ENCODE measurements around the gene KLHL35. TPM values are rescaled to one million over a fixed set of nuclear protein-coding genes. Genes with fewer than 3 reads are reported as not detected.

The KLHL35 gene
- total RNA-seq, 3 donors from 2014 or later: 1.6 to 2.7 (median 2.6) TPM

DNA sequence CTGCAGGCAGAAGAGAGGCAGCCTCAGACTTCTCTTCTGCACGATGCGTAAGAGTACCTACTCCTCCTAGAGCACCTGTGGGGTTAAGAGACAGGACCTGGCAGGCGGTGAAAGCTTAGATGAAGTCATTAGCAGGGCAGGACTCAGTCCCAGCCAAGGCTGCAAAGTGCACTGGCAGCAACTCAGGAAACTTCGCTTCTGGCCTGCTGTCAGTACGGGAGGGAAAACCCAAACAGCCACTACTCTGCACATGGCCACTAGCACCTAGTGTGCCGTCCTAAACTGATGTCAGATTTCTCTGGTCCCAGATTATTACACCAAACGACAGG is 8.8 kb upstream of the KLHL35 start:
- intact Hi-C loops (cut with DNase I; ENCODE audit: low total_unique reads): no loop called here

DNA sequence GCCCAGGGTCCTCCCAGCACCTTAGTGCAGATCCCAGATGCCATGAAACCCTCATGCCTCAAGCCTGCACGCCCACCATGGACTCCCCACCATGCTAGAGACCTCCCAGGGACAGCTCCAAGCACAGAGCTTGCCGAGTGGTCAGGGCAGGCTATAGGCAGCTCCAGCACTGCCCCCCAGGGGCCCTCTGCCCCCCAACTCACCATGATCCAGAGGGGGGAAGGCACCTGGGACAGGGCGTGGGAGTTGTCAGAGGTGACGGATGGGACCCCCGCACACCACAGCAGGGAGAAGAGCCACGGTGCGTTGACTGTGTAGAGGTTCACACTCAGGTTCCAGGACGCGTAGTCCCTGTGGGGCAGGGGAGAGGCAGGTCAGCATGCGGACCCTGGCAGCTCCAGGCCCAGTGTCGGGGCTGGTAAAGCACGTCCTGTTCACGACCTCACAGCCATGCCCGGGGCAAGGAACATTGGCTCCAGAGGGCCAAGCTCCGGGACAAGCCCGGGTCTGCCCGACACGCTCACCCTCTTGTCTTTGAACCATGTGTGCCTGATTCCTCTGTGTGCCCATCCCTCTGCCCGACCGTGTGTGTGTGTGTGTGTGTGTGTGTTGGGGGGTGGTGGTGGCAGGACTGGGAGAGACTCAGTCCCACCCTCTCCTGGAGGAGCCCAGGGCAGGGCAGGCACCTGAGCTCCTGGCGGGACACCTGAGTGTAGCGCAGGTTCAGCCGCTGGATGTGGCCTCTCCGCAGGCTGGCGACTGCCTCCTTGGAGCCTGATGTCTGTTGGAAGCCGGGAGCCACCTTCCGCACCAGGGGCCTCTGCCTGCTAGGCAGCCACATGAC is 8.2 kb upstream of the KLHL35 start:
- H3K36me3 ChIP-seq: no peaks in the 10 kb centered on the region
- H3K9me3 ChIP-seq: no peaks in the 10 kb centered on the region
- H3K4me1 ChIP-seq: no peaks in the 10 kb centered on the region
- TF ChIP-seq, protein P1, sequence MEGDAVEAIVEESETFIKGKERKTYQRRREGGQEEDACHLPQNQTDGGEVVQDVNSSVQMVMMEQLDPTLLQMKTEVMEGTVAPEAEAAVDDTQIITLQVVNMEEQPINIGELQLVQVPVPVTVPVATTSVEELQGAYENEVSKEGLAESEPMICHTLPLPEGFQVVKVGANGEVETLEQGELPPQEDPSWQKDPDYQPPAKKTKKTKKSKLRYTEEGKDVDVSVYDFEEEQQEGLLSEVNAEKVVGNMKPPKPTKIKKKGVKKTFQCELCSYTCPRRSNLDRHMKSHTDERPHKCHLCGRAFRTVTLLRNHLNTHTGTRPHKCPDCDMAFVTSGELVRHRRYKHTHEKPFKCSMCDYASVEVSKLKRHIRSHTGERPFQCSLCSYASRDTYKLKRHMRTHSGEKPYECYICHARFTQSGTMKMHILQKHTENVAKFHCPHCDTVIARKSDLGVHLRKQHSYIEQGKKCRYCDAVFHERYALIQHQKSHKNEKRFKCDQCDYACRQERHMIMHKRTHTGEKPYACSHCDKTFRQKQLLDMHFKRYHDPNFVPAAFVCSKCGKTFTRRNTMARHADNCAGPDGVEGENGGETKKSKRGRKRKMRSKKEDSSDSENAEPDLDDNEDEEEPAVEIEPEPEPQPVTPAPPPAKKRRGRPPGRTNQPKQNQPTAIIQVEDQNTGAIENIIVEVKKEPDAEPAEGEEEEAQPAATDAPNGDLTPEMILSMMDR (IDR thresholded peaks at IDR 0.05): no peak
- no peak for TF ChIP-seq POLR2AphosphoS5 (IDR thresholded peaks at IDR 0.05)
- no peak for TF ChIP-seq POLR2A (IDR thresholded peaks at IDR 0.05)
- H3K27ac ChIP-seq: no peak overlapping the region
- H3K4me3 ChIP-seq: no peak overlapping the region
- H3K27me3 ChIP-seq: no peaks in the 10 kb centered on the region
- intact Hi-C loops (cut with DNase I; ENCODE audit: low total_unique reads): no loop called here
- DNase-seq (ENCODE audit: low spot score in 2 of 2): no peak

More for the DNA sequence above, 8.8 kb upstream of the KLHL35 start:
- Histone ChIP-seq H3K4me3 (no peak overlapping the region), H3K27me3 (no peaks in the 10 kb centered on the region), H3K9me3 (no peaks in the 10 kb centered on the region), H3K27ac (no peak overlapping the region), H3K36me3 (no peaks in the 10 kb centered on the region), H3K4me1 (no peaks in the 10 kb centered on the region)
- TF ChIP-seq POLR2A (IDR thresholded peaks at IDR 0.05) (no peak), POLR2AphosphoS5 (IDR thresholded peaks at IDR 0.05) (no peak)
- TF ChIP-seq, protein P1 (IDR thresholded peaks at IDR 0.05): no peak
- no peak for DNase-seq (ENCODE audit: low spot score in 2 of 2)

DNA sequence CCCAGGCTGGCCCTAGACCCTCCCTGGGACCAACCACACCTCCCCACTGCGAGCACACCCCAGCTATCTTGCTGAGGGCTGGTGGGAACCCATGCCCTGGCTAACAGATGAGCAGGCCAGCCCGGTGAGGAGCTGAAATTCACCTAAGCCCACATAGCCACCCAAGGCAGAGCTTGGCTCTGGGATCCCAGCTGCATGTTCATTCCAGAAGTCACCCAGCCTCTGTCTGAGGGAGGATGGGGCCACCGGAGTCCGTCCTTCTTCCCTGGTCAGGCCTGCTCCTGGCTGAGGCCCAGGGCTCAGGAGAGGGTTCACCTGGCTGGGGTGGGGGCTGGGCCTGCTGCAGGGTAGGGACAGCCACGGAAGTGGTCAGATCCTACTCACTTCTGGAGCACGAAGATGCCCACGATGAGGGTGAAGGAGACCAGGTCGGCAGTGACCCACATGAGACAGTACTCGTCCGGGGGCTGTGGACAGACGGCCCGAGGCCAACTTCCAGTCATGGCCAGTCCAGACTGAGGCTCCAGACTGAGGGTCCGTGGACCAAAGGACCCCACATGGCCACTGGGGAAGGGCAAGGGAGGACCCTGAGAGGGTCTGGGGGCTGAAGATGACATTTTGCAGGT is 6.6 kb upstream of the KLHL35 start:
- H3K27ac ChIP-seq: no peak overlapping the region
- H3K27me3 ChIP-seq: no peaks in the 10 kb centered on the region
- no peaks in the 10 kb centered on the region for H3K9me3 ChIP-seq
- no peaks in the 10 kb centered on the region for H3K4me1 ChIP-seq
- no peak for TF ChIP-seq POLR2A (IDR thresholded peaks at IDR 0.05)
- TF ChIP-seq, protein P1 (IDR thresholded peaks at IDR 0.05): no peak
- no peak for TF ChIP-seq POLR2AphosphoS5 (IDR thresholded peaks at IDR 0.05)
- H3K4me3 ChIP-seq: no peak overlapping the region
- H3K36me3 ChIP-seq: no peaks in the 10 kb centered on the region
- no peak for DNase-seq (ENCODE audit: low spot score in 2 of 2)
- intact Hi-C loops (cut with DNase I; ENCODE audit: low total_unique reads): no loop called here

DNA sequence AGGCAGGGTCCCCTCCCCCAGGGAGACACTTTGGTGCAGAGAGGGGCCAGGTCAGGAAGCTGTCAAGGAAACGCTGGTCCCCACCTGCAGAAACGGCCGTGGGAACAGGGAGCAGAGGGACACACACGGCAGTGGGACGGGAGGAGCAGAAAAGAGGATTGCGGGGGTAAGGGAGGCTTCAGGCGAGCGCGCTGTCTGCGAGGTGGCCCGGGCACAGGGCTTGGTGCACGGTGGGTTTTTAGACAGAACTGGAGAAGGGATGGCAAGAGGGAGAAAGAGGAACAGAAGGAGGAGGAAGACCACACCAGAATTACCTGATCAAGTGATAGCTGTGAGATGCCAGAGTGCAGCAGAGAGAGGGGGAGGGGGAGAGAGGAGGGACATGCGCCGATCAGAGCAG is 6.0 kb upstream of the KLHL35 start:
- TF ChIP-seq, protein P1 (IDR thresholded peaks at IDR 0.05): no peak
- TF ChIP-seq POLR2A (IDR thresholded peaks at IDR 0.05) (no peak), POLR2AphosphoS5 (IDR thresholded peaks at IDR 0.05) (no peak)
- no peaks in the 10 kb centered on the region for H3K9me3 ChIP-seq
- H3K4me1 ChIP-seq: no peaks in the 10 kb centered on the region
- DNase-seq (ENCODE audit: low spot score in 2 of 2): no peak
- H3K27ac ChIP-seq: no peak overlapping the region
- H3K4me3 ChIP-seq: no peak overlapping the region
- no peaks in the 10 kb centered on the region for H3K36me3 ChIP-seq
- no peaks in the 10 kb centered on the region for H3K27me3 ChIP-seq
- intact Hi-C loops (cut with DNase I; ENCODE audit: low total_unique reads): no loop called here

DNA sequence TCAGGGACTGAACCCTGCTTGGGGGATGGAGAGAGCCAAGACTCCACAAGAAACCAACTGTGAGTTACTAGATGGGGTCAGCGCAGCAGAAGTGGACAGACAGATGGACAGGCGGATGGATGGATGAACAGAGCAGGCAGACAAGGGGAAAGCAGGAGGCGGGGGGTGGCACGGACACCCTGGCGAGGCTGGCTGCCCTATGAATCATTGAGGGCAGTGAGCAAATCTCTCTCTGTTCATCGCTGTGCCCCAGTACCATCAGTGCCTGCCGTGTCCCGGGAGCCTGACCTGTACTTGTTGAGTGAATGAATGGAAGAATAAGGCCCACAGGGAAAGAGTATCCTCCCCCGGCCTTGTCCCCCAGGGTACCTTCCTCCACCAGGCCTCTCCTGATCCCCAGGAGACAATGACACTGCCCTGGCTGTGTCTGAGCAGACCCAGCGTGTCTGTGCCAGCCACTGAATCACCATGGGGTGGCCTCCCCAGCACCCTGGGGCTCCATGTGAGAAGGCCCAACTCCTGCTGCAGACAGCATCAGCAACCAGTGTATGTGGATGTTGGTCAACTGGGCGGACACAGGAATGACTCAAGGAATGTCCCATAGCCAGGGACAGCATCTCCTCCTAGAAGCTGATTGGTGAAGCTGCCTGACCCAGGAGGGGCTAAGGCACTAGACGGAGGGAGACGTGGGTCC is 5.1 kb upstream of the KLHL35 start:
- intact Hi-C loops (cut with DNase I; ENCODE audit: low total_unique reads): no loop called here
- H3K36me3 ChIP-seq: no peaks in the 10 kb centered on the region
- H3K4me1 ChIP-seq: no peaks in the 10 kb centered on the region
- no peaks in the 10 kb centered on the region for H3K27me3 ChIP-seq
- TF ChIP-seq POLR2A (IDR thresholded peaks at IDR 0.05) (no peak), POLR2AphosphoS5 (IDR thresholded peaks at IDR 0.05) (no peak)
- TF ChIP-seq, protein P1 (IDR thresholded peaks at IDR 0.05): no peak
- H3K4me3 ChIP-seq: no peak overlapping the region
- H3K27ac ChIP-seq: no peak overlapping the region
- H3K9me3 ChIP-seq: no peaks in the 10 kb centered on the region
- DNase-seq (ENCODE audit: low spot score in 2 of 2): no peak
